GM12878 (cell line): ENCODE data around the gene ANKRD13D. TPM values are rescaled to one million over a fixed set of nuclear protein-coding genes. Genes with fewer than 3 reads are reported as not detected.

Source experiments
- ATAC-seq: fragments of 200-7000 bp; cut with Tn5 transposase; 3 replicates; pipeline ENCODE4 v1.9.1; 2020; ENCODE audit warnings: mild to moderate bottlenecking, moderate library complexity
- BruUV-seq: library from RNA; stranded (reverse); fragments of 400-500 nt; replicated peaks from 2 replicates; lab custom pipeline; 2021; lab: Mats Ljungman, UMichigan
- CTCF ChIA-PET: fragments of 300-600 bp; sonication (Branson Sonifier 250); formaldehyde crosslinking; extraction: SDS; loops from one replicate; lab custom pipeline; 2021; ENCODE audit warnings: inconsistent platforms; lab: Yijun Ruan, JAX
- POLR2A ChIA-PET: fragments of 350-600 bp; formaldehyde crosslinking; extraction: SDS; loops from one replicate; lab custom pipeline; 2021; ENCODE audit warnings: inconsistent platforms; lab: Charles Lee
- RAD21 ChIA-PET: fragments of 300-600 bp; sonication (Branson Sonifier 250); formaldehyde crosslinking; loops from one replicate; lab custom pipeline; 2023; ENCODE audit warnings: antibody characterized with exemption; ENCODE audit not compliant: unreplicated experiment; lab: Charles Lee
- SMC1A ChIA-PET: fragments of 300-600 bp; sonication (Branson Sonifier 250); formaldehyde crosslinking; loops from one replicate; lab custom pipeline; 2023; ENCODE audit not compliant: unreplicated experiment, uncharacterized antibody; lab: Charles Lee
- DNase-seq: peaks from one replicate; pipeline ENCODE4 v3.0.0-alpha.2; 2011; ENCODE audit warnings: low read depth, low spot score
- FAIRE-seq: peaks from 3 replicates; lab custom pipeline; 2011; peaks lifted over from hg19 to GRCh38; lab: Jason Lieb, UNC
- H2AFZ ChIP-seq: 2 replicates; pipeline ENCODE4 v1.6.0; 2011; ENCODE audit warnings: low read depth, low read length, control low read depth; ENCODE audit not compliant: control insufficient read depth
- H3K27ac ChIP-seq: 2 replicates; pipeline ENCODE4 v1.5.1; 2011; ENCODE audit warnings: control low read depth; ENCODE audit not compliant: control insufficient read depth, insufficient read depth
- H3K27me3 ChIP-seq, 2 experiments: replicated peaks in 1 of 2; 2 replicates each; pipeline versions ENCODE4 v1.6.0 to v1.6.1; 2011; ENCODE audit warnings: low read length in 1 of 2; ENCODE audit not compliant: control insufficient read depth in 2 of 2, insufficient read depth in 2 of 2
- H3K36me3 ChIP-seq, 2 experiments: 2 replicates each; pipeline ENCODE4 v1.5.1; 2011; ENCODE audit warnings: low read length in 1 of 2; ENCODE audit not compliant: control insufficient read depth in 2 of 2, insufficient read depth in 2 of 2
- H3K4me1 ChIP-seq: 2 replicates; pipeline ENCODE4 v1.6.1; 2011; ENCODE audit warnings: mild to moderate bottlenecking, low read length, moderate library complexity, mixed read lengths; ENCODE audit not compliant: control insufficient read depth, insufficient read depth
- H3K4me2 ChIP-seq: 2 replicates; pipeline ENCODE4 v1.6.0; 2011; ENCODE audit warnings: control low read depth; ENCODE audit not compliant: control insufficient read depth, insufficient read depth
- H3K4me3 ChIP-seq: fragments of 200-600 bp; sonication (generic); 2 replicates; pipeline ENCODE4 v1.5.1; 2016
- H3K79me2 ChIP-seq: 2 replicates; pipeline ENCODE4 v1.6.0; 2011; ENCODE audit warnings: low read length; ENCODE audit not compliant: control insufficient read depth, insufficient read depth
- H3K9ac ChIP-seq: 2 replicates; pipeline ENCODE4 v1.8.0; 2011; ENCODE audit warnings: low read length, control low read depth, mixed read lengths; ENCODE audit not compliant: control insufficient read depth, insufficient read depth
- H3K9me3 ChIP-seq: replicated peaks from 3 replicates; pipeline ENCODE4 v1.5.1; 2011; ENCODE audit warnings: mild to moderate bottlenecking, low read length; ENCODE audit not compliant: control insufficient read depth, insufficient read depth
- H4K20me1 ChIP-seq: 2 replicates; pipeline ENCODE4 v1.6.0; 2011; ENCODE audit not compliant: control insufficient read depth, insufficient read depth
- CBX3 ChIP-seq: fragments of 200-600 bp; sonication (generic); IDR thresholded peaks from 2 replicates; pipeline ENCODE4 v1.6.1; 2016; ENCODE audit warnings: low read depth, borderline replicate concordance
- CREM ChIP-seq: IDR thresholded peaks from 2 replicates; pipeline ENCODE4 v1.6.1; 2014; ENCODE audit warnings: antibody characterized with exemption, low read depth
- FOXK2 ChIP-seq: fragments of 450-650 bp; IDR thresholded peaks from 2 replicates; pipeline ENCODE4 v1.6.1; 2017; ENCODE audit warnings: mild to moderate bottlenecking, moderate library complexity
- GATAD2B ChIP-seq: fragments of 450-650 bp; conservative IDR thresholded peaks from 2 replicates; pipeline ENCODE4 v1.6.1; 2017; ENCODE audit warnings: low read depth, mild to moderate bottlenecking, moderate library complexity
- HSF1 ChIP-seq: fragments of 150-350 bp; IDR thresholded peaks from 2 replicates; pipeline ENCODE4 v1.6.1; 2014; ENCODE audit warnings: mild to moderate bottlenecking, low read depth, low read length
- JUNB ChIP-seq: IDR thresholded peaks from 2 replicates; pipeline ENCODE4 v1.6.1; 2016; ENCODE audit warnings: antibody characterized with exemption, mild to moderate bottlenecking
- MLLT1 ChIP-seq: fragments of 450-650 bp; IDR thresholded peaks from 2 replicates; pipeline ENCODE4 v1.6.1; 2016; ENCODE audit warnings: mild to moderate bottlenecking
- MTA2 ChIP-seq: fragments of 450-650 bp; IDR thresholded peaks from 2 replicates; pipeline ENCODE4 v1.6.1; 2016; ENCODE audit warnings: low read depth, mild to moderate bottlenecking, moderate library complexity
- NR2F1 ChIP-seq: fragments of 450-650 bp; conservative IDR thresholded peaks from 2 replicates; pipeline ENCODE4 v1.6.1; 2017; ENCODE audit warnings: mild to moderate bottlenecking
- PKNOX1 ChIP-seq: fragments of 450-650 bp; IDR thresholded peaks from 2 replicates; pipeline ENCODE4 v1.6.1; 2016; ENCODE audit warnings: mild to moderate bottlenecking
- PML ChIP-seq: IDR thresholded peaks from 2 replicates; pipeline ENCODE4 v1.6.1; 2012; ENCODE audit warnings: low read length, inconsistent platforms
- POLR2AphosphoS5 ChIP-seq: IDR thresholded peaks from 2 replicates; pipeline ENCODE4 v1.6.1; 2011; ENCODE audit warnings: mild to moderate bottlenecking, low read length, inconsistent platforms
- PRDM15 ChIP-seq: fragments of 450-650 bp; formaldehyde crosslinking; IDR thresholded peaks from 2 replicates; pipeline ENCODE4 v1.4.0; 2020; ENCODE audit warnings: mild to moderate bottlenecking, moderate library complexity
- SIN3A ChIP-seq: IDR thresholded peaks from 2 replicates; pipeline ENCODE4 v1.6.1; 2012; ENCODE audit warnings: low read depth, low read length, improper control_type of control experiment
- SMARCA5 ChIP-seq: fragments of 450-650 bp; IDR thresholded peaks from 2 replicates; pipeline ENCODE4 v1.6.1; 2017; ENCODE audit warnings: mild to moderate bottlenecking
- TARDBP ChIP-seq: IDR thresholded peaks from 2 replicates; pipeline ENCODE4 v1.6.1; 2016; ENCODE audit warnings: borderline replicate concordance
- ZNF207 ChIP-seq: fragments of 450-650 bp; IDR thresholded peaks from 2 replicates; pipeline ENCODE4 v1.6.1; 2014; ENCODE audit warnings: antibody characterized with exemption, mild to moderate bottlenecking, borderline replicate concordance
- WGBS: methylation state at CpG from one replicate; pipeline ENCODE4 v1.1.6; 2016; ENCODE audit warnings: low lambda C conversion rate; ENCODE audit not compliant: insufficient replicate concordance, insufficient coverage; ENCODE audit errors: missing lambda C conversion rate; 5-methylcytosine and 5-hydroxymethylcytosine counted together
- in situ Hi-C: fragments of 300-500 bp; cut with MboI; formaldehyde crosslinking; loops from 9 replicates; pipeline ENCODE4 v1.14.3; 2018; ENCODE audit warnings: mixed read lengths
- intact Hi-C: fragments of 100-400 bp; cut with micrococcal nuclease; formaldehyde crosslinking; loops from one replicate; pipeline ENCODE4 v1.14.2; 2022; ENCODE audit not compliant: unreplicated experiment
- polyA plus RNA-seq, 11 experiments: library from polyadenylated mRNA; depleted of rRNA in 4 of 11; unstranded in 6 of 11; stranded (reverse) in 5 of 11; fragments of >200 nt; fragmentation: Nextera tagmentation in 4 of 11; fragmentation: Illumina TruSeq in 1 of 11; extraction: Ambion mirVana in 4 of 11; extraction: Trizol in 1 of 11; gene quantifications; 1 replicate in 1 of 11; 2 replicates in 10 of 11; pipeline versions ENCODE4 v1.2.1 to v1.2.3, GENCODE V29; 2011 to 2016; ENCODE audit warnings: inconsistent platforms in 2 of 11, missing spikeins in 2 of 11, low read depth in 1 of 11
- total RNA-seq, 4 experiments: library from RNA; depleted of rRNA in 3 of 4; stranded (reverse); fragments of >200 nt in 3 of 4; fragmentation: Illumina TruSeq in 1 of 4; extraction: Trizol in 1 of 4; gene quantifications; 2 replicates each; pipeline versions ENCODE4 v1.2.1 to v1.2.3, GENCODE V29; 2013 to 2021

ANKRD13D gene
- total and polyA plus RNA-seq, 10 of the 15 experiments (the other 5 are each of a cell fraction or from before 2014, with no cell fraction given): 2.0 to 56.2 (median 21.4) TPM

- ATAC-seq (no peak), DNase-seq (peak; percentile 13), FAIRE-seq (no peak)
- H3K36me3 ChIP-seq: peaks cover 14 to 42% of the 10 kb centered on the region in 2 experiments
- in situ Hi-C loops (no loop called here), intact Hi-C loops (loop anchor here (10.0 kb wide), 1 partner anchor 158 kb away; no protein-coding TSS in a partner anchor)
- H3K9ac ChIP-seq: peak overlapping the region; percentile 43
- peak overlapping the region; percentile 7; the same call in 1 of the 2 replicates for H3K27ac ChIP-seq
- TF ChIP-seq NR2F1 (0 out of 2 replicates have a peak, but pooled peaks have one; percentile 43), JUNB (peak; percentile 37), CREM (no peak), MLLT1 (no peak), SIN3A (no peak), POLR2AphosphoS5 (no peak), PRDM15 (CRISPR knock-in tag) (no peak), MTA2 (0 out of 2 replicates have a peak, but pooled peaks have one; percentile 14), GATAD2B (no peak), PML (no peak), PKNOX1 (no peak), TARDBP (no peak), CBX3 (no peak), ZNF207 (no peak), HSF1 (no peak), SMARCA5 (no peak), FOXK2 (no peak)
- peak overlapping the region; percentile 80 for H3K4me2 ChIP-seq
- H2AFZ ChIP-seq: no peak overlapping the region
- ChIA-PET CTCF (interaction anchor here (1.0 to 1.5 kb wide), 4 partner anchors 10 to 74 kb away, joined by 3 to 6 read pairs (median 3); no protein-coding TSS in a partner anchor), POLR2A (interaction anchor here (1.1 kb wide), 1 partner anchor 9 kb away, joined by 3 read pairs; no protein-coding TSS in a partner anchor), RAD21 (no interaction called here), SMC1A (interaction anchor here (1.0 to 1.3 kb wide), 3 partner anchors 10 to 77 kb away, joined by 3 read pairs; no protein-coding TSS in a partner anchor)
- peaks cover 60% of the 10 kb centered on the region for H3K79me2 ChIP-seq
- H3K4me1 ChIP-seq: peaks cover 17% of the 10 kb centered on the region
- H4K20me1 ChIP-seq: peaks cover 6% of the 10 kb centered on the region; the same call in 1 of the 2 replicates
- H3K4me3 ChIP-seq: peak overlapping the region; percentile 89; the same call in 1 of the 2 replicates
- no peaks in the 10 kb centered on the region for H3K27me3 ChIP-seq
- no peaks in the 10 kb centered on the region for H3K9me3 ChIP-seq
- BruUV-seq: no TSS peak
- 37% methylated on average over 2 of the region's 2 CpGs for WGBS
Measured at GRCh38 chr11:67243051-67243450, 46.1 kb upstream of the ANKRD13D start.
